SK-N-SH treated with all-trans-retinoic acid at 6 μM for 48 hours (cell line): ENCODE results near the gene RHOT2.

Source experiments
- ATAC-seq: fragments of 200-7000 bp; cut with Tn5 transposase; 3 replicates; pipeline ENCODE4 v1.9.1; 2020; ENCODE audit warnings: mild to moderate bottlenecking, moderate library complexity
- BACH2 ChIP-seq: fragments of 250-450 bp; sonication (Bioruptor Pico); IDR thresholded peaks from 2 replicates; pipeline ENCODE4 v1.9.0; 2021; ENCODE audit warnings: mild to moderate bottlenecking, borderline replicate concordance
- CREB5 ChIP-seq: fragments of 250-450 bp; sonication (Bioruptor Pico); IDR thresholded peaks from 2 replicates; pipeline ENCODE4 v1.5.1; 2020; ENCODE audit warnings: low read depth, mild to moderate bottlenecking, moderate library complexity
- CSRNP3 ChIP-seq: fragments of 250-450 bp; sonication (Bioruptor Pico); IDR thresholded peaks from 2 replicates; pipeline ENCODE4 v1.5.1; 2021; ENCODE audit warnings: mild to moderate bottlenecking, moderate library complexity
- ESRRG ChIP-seq: fragments of 250-450 bp; sonication (Bioruptor Pico); IDR thresholded peaks from 2 replicates; pipeline ENCODE4 v1.6.1; 2021; ENCODE audit warnings: mild to moderate bottlenecking
- PATZ1 ChIP-seq: fragments of 250-450 bp; sonication (Bioruptor Pico); IDR thresholded peaks from 2 replicates; pipeline ENCODE4 v1.8.0; 2020; ENCODE audit warnings: mild to moderate bottlenecking, moderate library complexity, borderline replicate concordance
- RARB ChIP-seq: fragments of 250-450 bp; sonication (Bioruptor Pico); IDR thresholded peaks from 2 replicates; pipeline ENCODE4 v1.8.0; 2021; ENCODE audit warnings: mild to moderate bottlenecking, moderate library complexity
- TSHZ2 ChIP-seq: fragments of 250-450 bp; sonication (Bioruptor Pico); IDR thresholded peaks from 2 replicates; pipeline ENCODE4 v1.5.0; 2020; ENCODE audit warnings: mild to moderate bottlenecking, moderate library complexity
- ZFP3 ChIP-seq: fragments of 250-450 bp; sonication (Bioruptor Pico); IDR thresholded peaks from 2 replicates; pipeline ENCODE4 v1.5.0; 2020; ENCODE audit warnings: mild to moderate bottlenecking, moderate library complexity
- ZNF8 ChIP-seq: fragments of 450-650 bp; formaldehyde crosslinking; IDR thresholded peaks from 2 replicates; pipeline ENCODE4 v1.5.0; 2020; ENCODE audit warnings: mild to moderate bottlenecking, moderate library complexity

The RHOT2 gene

GRCh38 chr16:707062-707538, 39.2 kb downstream of the RHOT2 start:
- TF ChIP-seq ZFP3 (CRISPR knock-in tag) (no peak), CSRNP3 (CRISPR knock-in tag) (no peak), RARB (CRISPR knock-in tag) (no peak), BACH2 (CRISPR knock-in tag) (no peak), TSHZ2 (CRISPR knock-in tag) (no peak), PATZ1 (no peak)
- TF ChIP-seq, all 23 proteins: peak for 0
- no peak for ATAC-seq

GRCh38 chr16:708019-708418, 40.1 kb downstream of the RHOT2 start:
- no peak for ATAC-seq

More at GRCh38 chr16:708019-708418, 40.1 kb downstream of the RHOT2 start:
- TF ChIP-seq CREB5 (CRISPR knock-in tag) (no peak), ZNF8 (CRISPR knock-in tag) (no peak), TSHZ2 (CRISPR knock-in tag) (no peak), PATZ1 (no peak), ESRRG (CRISPR knock-in tag) (no peak)
